LoVo (cell line): ENCODE measurements around the gene NOL4.

Source experiments
- DNase-seq: peaks from one replicate; pipeline ENCODE4 v3.0.0-alpha.2; 2016; ENCODE audit warnings: low spot score

NOL4 gene

GRCh38 chr18:34189656-34190435 is 34.9 kb downstream of the NOL4 start:
- no peak for DNase-seq
